Left ventricle myocardium superior (tissue), 1 donor: ENCODE data around the gene PIP4K2A. TPM values are rescaled to one million over a fixed set of nuclear protein-coding genes. Genes with fewer than 3 reads are reported as not detected.

ENCODE experiments used
- ATAC-seq: fragments of 200-7000 bp; cut with Tn5 transposase; one replicate; pipeline ENCODE4 v1.9.1; 2020; ENCODE audit warnings: mild to moderate bottlenecking, moderate library complexity
- DNase-seq: peaks from one replicate; pipeline ENCODE4 v3.0.0-alpha.2; 2020
- intact Hi-C: fragments of 100-400 bp; cut with micrococcal nuclease; formaldehyde crosslinking; loops from one replicate; pipeline ENCODE4 v1.11.0; 2022
- total RNA-seq: library from RNA; stranded (reverse); fragmentation: NEBNext Ultra II Directional; extraction: Animal tissue kit (Norgen Biotek cat#: 25700); gene quantifications from one replicate; pipeline ENCODE4 v1.2.1, GENCODE V29; 2021
- donor health status: DM: no; HTN: yes; CAD: no; lungs with severe emphysema.

PIP4K2A gene
- total RNA-seq, 1 donor from 2014 or later: 12.1 TPM

DNA sequence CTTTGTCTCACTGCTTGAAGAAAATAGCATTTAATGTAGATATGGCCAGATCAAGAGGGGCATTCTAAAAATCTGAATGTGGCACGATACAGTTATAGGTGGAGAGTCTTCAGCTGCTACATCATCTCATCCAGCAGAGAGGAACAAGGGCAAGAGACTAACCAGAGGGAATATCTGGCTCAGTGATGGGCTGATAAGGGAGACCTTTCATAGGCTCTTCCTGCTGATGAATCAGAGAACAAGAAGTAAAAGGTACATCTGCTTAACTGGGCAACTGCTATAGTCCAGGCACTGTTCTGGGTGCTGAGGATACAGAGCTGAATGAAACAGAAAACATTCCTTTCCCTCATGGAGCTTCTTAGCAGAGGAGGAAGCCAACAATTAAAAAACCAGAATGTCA is 37.9 kb downstream of the PIP4K2A start:
- no peak for ATAC-seq
- intact Hi-C loops: no loop called here

DNA sequence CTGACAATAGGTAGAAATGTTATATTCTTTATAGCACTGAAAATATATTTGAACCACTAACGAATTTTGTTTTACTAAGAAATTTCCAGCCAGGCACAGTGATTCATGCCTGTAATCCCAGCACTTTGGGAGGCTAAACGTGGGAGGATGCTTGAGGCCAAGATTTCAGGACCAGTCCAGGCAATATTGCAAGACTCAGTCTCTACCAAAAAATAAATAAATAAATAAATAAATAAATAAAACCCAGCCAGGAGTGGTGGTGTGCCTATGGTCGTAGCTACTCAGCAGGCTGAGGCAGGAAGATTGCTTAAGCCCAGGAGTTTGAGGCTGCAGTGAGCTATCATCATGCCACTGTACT is 39.8 kb downstream of the PIP4K2A start:
- intact Hi-C loops: no loop called here
- DNase-seq (no peak), ATAC-seq (peak; percentile 20)

More for the DNA sequence above, 37.9 kb downstream of the PIP4K2A start:
- no peak for DNase-seq

DNA sequence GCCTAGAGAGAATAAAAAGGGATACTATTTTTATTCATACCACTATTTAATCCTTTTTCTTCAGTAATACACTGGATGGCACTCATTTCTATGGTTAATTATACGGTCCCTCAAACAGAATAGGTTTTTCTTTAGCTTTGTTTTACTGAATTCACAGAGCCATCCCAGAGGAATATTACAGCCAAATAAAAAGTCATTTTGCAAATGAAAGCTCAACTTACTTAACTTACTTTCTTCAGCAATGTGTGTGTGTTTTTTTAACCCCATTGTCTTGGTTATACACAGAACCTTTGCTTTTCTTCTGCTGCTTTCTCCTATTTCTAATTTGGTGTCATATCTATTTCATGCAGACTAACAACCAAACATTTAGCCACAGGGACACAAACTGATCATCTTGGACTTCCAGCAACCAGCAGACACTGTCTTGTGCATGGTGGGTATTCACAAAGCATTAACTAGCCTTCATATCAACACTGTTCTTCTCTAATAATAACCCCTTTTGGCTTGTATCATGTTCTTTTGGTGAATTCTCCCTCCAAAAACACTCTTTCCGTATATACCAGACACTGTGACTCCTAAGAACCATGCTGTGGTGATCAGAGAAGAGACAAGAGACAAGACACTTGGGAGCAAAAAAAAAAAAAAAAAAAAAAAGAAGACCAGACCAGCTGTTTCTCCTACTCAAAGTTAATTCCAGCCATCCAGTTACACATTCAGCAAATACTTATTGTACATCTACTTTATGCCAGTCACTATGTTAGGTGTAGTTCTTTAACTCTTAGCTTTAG is 40.4 kb downstream of the PIP4K2A start:
- intact Hi-C loops: no loop called here
- DNase-seq (no peak), ATAC-seq (no peak)

DNA sequence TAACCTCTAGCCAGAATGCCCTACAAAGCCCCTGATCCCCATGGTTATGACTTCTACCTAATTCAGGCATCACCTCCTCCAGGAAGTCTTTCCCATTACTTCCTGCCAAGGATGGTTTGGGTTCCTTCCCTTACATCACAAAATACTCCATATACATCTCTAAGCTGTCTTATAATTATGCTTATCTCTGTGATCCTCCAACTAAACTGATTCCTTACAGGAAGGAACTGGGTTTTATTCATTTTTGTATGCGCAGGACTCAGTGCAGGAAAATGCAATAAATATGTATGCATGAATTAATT is 41.3 kb downstream of the PIP4K2A start:
- intact Hi-C loops: no loop called here
- ATAC-seq (no peak), DNase-seq (no peak)

DNA sequence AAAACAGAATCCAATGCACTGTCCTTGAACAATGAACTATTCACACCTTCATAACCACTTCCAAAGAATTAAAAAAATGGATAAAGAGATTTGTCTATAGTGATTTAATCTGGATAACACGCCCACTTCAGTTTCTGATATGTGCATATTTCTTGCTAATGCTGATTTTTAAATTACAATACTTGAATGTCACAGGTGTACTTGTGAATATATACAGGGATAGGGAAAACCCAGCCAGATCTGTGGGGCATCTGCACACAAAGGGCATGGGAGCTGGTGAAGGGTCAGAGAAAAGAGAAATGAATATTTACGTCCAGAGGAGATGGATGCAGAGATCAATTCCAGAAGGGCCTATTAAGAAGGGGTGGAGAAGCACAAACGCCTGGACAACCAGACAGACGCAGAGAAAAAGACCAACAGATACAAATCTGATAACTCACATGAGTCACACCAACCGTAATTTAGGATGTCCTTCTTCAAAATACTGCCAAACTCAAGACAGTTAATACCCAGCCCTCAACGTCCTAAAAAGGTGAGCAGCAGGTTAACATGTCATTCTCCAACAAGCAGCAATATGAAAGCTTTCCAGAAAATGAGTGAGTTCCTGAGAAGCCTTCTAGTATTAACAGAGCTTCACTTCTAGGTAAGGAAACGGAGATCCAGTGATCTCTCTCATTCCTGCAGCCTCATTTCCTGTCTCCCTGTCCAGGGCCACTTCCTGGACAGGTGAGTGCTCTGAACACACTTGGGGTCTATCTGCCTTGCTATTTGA is 41.9 kb downstream of the PIP4K2A start:
- intact Hi-C loops: no loop called here
- DNase-seq (no peak), ATAC-seq (no peak)

DNA sequence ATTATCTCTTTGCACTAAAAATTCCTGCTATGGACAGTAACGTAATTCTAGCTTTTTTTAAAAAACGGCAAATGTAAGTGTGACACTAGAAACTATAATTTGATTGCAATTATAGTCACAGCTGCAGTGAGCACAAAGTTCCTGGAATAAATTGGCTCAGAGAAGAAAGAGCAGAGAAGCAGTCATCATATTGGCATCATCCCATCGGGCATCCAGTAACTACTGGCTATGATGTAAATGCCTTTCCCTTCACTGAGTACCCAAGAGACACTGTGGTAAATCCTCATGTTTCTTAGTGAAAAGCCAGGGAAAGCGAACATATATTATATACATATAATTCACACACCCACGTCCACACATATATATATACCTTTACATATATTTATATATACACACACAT is 43.6 kb downstream of the PIP4K2A start:
- DNase-seq (no peak), ATAC-seq (peak; percentile 77)
- intact Hi-C loops: no loop called here

DNA sequence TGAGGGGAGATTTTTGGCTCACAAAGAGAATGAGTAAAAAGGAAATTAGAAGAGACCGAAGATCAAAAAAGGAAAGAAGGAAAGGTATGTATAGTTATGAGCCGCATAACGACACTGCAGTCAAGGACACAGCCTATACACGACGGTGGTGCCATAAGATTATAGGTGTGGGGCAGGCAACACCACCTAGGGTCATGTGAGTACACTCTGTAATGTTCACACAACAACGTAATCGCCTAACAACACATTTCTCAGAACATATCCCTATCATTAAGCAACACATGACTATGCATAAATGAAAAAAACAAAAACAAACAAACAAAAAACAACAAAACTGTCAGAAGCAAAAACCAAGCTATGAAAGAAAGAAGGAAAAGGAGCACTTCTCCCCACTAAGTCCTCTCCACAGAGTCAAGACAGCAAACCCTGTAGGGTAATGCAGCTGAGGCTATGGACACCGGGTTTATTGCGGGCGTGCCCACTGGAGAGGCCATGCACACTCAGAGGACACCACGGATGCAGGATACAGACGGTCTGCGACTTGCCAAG is 45.1 kb downstream of the PIP4K2A start:
- intact Hi-C loops: no loop called here
- ATAC-seq (no peak), DNase-seq (no peak)

DNA sequence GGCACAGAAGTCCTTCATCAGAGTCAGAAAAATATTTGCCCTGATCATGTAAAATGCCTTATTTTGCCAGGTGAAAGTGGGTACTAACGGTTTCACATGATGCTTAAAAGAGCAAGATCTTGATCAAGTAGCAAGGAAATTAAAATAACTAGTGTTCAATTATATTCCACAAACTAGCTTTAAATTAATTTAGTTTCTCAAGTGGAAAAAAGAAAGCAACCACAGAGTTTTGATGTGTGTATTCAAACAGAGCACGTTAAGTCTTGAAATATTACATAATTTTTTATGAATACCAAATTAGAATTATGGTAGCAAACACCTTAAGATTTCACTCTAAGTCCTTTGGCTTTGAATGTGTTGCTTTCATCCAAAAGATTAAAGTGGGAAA is 47.3 kb downstream of the PIP4K2A start:
- DNase-seq (no peak), ATAC-seq (no peak)
- intact Hi-C loops: no loop called here

DNA sequence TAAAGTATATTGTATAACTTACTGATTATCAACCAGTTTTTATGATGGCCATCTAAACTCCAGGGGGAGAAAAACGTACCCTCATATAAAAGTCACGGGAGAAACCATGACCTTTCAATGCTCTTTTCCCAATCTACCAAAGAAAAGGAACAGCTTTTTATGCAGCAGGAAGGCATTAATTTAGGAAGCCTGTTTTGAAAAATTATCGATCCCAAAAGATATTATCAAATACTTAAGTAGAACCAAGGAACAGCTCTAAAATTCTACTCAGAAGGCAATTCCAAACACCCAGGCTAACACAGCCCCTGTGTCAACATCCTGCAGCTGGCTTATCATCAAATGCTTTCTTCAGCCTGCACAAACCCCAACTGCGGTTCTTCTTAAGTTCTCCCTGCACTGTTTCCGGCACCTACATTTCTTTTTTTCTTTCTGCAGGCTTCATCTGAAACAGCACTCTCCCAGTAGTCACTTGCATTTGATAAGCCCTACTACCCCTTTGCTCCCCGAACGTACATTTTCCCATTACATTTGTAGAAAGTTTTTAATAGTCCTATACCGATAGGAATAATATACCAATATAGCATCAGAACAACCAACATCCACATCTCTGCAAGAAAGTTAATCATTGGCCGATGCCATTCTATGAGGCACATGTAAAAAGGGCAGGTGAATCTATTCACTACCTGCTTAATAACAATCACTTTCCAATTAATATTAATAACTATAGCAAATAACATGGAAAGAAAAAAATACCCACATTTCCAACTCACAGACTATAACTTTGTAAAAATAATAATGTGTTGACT is 47.9 kb downstream of the PIP4K2A start:
- ATAC-seq: peak; percentile 63
- DNase-seq: no peak
- intact Hi-C loops: no loop called here

DNA sequence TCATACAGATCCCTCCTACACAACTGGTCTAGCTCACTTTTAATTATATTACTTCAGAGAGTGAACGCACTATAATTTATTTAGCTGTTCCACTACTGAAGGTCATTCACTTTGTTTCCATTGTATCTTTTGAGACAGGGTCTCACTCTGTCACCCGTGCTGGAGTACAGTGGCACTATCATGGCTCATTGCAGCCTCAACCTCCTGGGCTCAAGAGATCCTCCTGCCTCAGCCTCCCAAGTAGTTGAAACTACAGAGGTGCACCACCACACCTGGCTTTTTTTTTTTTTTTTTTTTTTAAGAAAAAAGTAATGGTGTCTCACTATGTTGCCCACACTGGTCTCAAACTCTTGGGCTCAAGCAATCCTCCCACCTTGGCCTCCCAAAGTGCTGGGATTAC is 49.0 kb downstream of the PIP4K2A start:
- no peak for DNase-seq
- intact Hi-C loops: no loop called here
- ATAC-seq: no peak

DNA sequence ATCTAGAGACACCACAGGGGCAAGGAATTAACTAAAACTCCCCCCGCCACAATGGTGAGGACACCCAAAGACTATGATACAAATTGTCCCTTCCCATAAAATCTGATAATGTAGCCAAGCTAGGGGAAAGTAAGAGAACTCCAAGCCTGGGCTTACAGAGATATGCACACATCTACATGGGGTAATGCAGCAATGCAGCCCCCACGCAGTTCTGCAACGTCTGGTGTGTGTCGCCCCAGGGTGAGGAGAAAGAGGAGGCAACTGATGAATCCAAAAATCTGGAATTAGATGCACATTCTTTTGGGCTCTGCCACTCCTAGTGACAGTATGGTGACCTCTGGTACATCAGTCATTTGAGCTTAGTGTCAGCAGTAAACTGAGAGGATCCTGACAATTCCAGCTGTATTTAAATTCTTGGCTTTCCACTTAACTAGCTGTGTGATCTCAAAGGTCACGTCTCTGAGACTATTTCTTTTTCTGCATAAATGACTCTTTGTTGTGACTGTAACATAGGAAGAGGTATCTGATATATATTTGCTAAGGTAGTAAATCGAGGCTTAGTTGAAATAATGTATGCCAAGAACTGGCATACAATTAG is 51.5 kb downstream of the PIP4K2A start:
- intact Hi-C loops: no loop called here
- DNase-seq (no peak), ATAC-seq (no peak)

DNA sequence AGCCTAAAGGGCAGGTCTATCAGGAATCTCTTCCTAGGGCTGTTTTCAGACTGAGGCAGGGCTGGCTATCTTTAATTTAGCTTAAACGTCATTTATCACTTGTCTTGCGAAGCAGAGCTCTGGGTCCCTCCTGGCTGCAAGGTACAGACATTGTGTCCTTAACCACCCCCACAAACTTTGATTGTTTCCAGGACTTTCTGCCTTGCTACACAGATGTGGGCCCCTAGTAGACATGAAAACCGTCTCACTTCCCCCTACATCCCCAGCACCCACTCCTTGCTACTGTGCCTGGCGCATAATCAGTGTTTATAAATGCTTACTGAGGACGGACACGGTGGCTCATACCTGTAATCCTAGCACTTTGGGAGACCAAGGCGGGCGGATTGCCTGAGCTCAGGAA is 54.5 kb downstream of the PIP4K2A start:
- intact Hi-C loops: no loop called here
- ATAC-seq (no peak), DNase-seq (no peak)

DNA sequence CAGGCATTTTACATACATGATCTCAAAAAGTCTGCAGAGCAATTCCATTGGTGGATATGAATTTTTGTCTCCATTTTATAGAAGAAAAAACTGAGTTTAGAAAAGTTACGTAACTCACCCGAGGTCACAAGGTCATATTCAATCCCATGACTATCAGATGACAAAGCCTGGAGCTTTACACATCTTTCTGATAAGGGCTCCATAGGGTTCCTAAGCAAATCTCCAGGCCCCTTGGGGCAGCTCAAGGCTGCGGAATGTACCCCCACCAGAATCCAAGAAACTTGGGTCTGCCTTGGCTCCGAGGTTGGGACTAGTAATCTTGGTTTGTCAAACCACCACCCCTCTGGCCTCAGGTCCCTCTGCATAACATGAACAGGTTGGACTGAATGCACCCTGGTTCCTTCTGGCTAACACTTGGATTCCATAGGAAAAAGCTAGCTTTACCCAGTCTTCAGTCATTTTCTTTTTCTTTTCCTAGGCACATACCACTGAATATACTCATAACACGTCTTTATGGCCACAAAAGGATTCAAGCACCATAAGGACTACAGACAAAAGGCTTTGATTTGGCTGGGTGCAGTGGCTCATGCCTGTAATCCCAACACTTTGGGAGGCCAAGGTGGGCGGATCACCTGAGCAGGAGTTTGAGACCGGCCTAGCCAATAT is 55.5 kb downstream of the PIP4K2A start:
- intact Hi-C loops: no loop called here
- DNase-seq: no peak
- no peak for ATAC-seq

DNA sequence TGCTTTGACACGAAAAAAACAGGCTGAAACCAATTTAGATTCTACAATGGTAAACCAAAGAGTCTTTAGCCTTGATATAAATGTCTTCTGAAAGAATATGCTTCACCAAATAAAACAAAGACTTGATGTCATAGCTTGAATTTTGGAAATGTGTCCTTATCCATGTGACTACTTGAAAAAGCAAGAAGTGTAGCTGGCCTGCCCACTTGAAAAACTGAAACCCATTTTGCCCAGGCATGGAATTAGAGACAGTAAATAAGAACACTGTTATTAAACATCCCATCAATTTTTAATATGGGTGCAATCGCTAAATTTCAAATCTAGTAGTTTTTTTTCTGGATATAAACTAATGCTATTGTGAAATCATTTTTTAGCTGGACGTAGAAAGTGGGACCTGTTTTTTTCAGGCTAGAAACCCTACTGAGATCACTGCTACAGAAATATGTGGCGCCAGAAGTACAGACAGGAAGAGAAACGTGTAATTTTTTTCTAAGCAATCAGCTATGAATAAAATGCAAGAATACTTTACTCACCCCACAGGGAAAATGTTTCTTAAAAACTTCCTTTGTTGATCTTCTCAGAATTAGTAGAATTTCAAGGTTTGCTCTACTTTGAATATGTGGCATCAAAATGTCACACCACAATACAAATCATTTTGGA is 56.7 kb downstream of the PIP4K2A start:
- intact Hi-C loops: no loop called here
- DNase-seq (no peak), ATAC-seq (peak; percentile 50)

DNA sequence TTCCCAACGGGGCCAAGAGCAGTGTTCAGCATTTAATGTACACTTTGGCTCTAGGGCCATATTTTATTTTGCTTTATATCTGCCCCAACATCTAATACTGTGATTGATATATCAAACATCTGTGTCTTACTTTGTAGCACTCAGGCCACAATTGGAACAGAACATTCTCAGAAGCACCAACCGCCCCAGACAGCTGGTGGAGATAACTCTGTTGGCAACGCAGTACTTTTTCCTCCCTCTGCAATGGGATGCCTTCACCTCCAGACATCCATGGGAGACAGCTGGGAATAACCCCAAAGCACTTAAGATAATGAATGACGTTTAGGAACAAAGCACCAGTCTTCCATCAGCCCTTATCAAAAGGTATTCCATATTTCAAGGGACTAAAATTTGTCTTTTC is 57.4 kb downstream of the PIP4K2A start:
- peak; percentile 85 for ATAC-seq
- intact Hi-C loops: no loop called here

DNA sequence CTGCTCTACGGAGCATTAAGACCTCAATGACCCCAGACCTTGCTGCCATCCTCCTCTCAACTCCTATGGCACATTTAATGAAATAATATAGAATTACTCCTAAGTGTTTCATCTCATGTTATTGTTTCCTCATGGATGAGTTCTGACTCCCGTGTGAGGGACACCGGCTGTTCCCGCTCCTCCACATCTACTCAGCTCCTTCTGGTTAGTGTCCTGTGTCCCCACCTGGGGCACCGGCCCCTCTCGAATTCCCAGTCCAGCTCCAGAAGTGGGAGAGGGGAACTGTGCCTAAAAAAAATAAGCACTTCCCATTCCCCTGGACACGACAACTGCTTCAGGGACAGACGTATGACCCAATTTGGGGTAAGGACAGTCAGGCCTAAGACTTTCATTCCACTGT is 58.3 kb downstream of the PIP4K2A start:
- DNase-seq: no peak
- no peak for ATAC-seq
- intact Hi-C loops: no loop called here

More for the DNA sequence above, 57.4 kb downstream of the PIP4K2A start:
- no peak for DNase-seq

DNA sequence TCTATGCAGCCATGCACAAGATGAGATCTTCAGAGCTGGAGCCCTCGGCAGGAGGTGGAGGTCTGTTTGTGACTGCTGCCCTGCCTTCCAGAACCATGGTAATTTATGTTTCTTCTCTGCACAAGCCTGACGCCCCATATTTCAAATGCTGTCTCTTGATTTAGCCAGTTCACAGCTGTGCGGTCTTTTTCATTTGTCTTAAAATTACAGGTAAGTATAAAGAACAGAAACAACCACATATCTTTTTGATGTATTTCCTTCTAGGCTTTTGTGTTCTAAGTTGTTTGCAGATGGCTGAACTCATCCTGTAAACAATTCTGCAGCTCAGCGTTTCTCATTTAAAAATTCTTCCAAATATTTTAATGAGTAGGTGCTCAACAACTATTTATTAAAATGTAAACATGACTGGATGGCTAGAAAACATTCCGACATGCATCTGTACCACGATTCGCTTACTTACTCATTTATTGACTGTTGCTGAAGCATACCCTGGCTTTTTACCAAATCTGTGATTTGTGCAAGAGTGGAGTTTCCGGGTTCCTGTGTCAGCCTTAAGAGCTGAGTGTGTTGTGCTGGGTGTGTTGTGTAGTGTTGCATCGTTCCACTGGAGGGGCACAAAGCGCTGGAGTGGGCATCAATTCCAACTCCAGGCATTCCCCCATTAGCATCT is 58.9 kb downstream of the PIP4K2A start:
- DNase-seq (no peak), ATAC-seq (no peak)
- intact Hi-C loops: no loop called here

DNA sequence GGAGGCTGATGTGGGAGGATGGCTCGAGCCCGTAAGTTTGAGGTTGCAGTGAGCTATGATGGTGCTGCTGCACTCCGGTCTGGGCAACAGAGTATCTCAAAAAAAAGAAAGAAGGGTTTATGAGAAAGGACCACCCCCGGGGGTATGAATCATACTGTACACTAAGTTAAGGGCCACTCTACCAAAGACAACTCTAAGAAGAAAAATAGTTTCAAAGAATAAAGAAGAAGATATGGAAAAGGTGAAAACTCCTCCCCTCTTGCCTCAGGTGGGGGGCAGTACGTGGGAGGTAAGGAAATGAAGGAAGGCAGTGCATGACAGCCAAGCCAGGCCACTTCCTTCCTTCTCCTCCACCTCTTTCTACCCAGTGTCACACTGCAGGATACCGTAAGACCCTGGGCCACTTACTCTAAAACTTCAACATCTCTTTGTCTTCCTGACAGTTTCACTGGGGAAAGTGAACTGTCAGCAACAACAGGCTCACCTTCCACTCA is 61.3 kb downstream of the PIP4K2A start:
- DNase-seq: no peak
- no peak for ATAC-seq
- intact Hi-C loops: no loop called here
